ENCODE data around the gene FGA. TPM values are rescaled to one million over a fixed set of nuclear protein-coding genes. Genes with fewer than 3 reads are reported as not detected.
A peak's percentile ranks its signal among the peaks of the same experiment; 100 is the strongest.

The FGA gene
- polyA plus RNA-seq, 1 experiment: not detected

DNA sequence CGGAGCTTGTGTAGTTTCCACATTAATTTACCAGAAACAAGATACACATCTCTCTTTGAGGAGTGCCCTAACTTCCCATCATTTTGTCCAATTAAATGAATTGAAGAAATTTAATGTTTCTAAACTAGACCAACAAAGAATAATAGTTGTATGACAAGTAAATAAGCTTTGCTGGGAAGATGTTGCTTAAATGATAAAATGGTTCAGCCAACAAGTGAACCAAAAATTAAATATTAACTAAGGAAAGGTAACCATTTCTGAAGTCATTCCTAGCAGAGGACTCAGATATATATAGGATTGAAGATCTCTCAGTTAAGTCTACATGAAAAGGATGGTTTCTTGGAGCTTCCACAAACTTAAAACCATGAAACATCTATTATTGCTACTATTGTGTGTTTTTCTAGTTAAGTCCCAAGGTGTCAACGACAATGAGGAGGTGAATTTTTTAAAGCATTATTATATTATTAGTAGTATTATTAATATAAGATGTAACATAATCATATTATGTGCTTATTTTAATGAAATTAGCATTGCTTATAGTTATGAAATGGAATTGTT lies 27.8 kb downstream of the FGA start, which contains the start of gene FGB:
TSS of gene FGB (plus strand) at position 315 of the 558 bp plus-strand sequence. CDS start at position 323, 8 bp downstream.
- TF ChIP-seq, protein P1, sequence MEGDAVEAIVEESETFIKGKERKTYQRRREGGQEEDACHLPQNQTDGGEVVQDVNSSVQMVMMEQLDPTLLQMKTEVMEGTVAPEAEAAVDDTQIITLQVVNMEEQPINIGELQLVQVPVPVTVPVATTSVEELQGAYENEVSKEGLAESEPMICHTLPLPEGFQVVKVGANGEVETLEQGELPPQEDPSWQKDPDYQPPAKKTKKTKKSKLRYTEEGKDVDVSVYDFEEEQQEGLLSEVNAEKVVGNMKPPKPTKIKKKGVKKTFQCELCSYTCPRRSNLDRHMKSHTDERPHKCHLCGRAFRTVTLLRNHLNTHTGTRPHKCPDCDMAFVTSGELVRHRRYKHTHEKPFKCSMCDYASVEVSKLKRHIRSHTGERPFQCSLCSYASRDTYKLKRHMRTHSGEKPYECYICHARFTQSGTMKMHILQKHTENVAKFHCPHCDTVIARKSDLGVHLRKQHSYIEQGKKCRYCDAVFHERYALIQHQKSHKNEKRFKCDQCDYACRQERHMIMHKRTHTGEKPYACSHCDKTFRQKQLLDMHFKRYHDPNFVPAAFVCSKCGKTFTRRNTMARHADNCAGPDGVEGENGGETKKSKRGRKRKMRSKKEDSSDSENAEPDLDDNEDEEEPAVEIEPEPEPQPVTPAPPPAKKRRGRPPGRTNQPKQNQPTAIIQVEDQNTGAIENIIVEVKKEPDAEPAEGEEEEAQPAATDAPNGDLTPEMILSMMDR (IDR thresholded peaks at IDR 0.05; ENCODE audit: insufficient read depth, low read depth, low read length): no peak
- DNase-seq (ENCODE audit: low read depth): no peak
- Histone ChIP-seq H3K27me3 (ENCODE audit: control insufficient read depth, insufficient read depth, low read length) (no peaks in the 10 kb centered on the region), H3K36me3 (ENCODE audit: control insufficient read depth, insufficient read depth, low read length) (no peaks in the 10 kb centered on the region), H3K4me3 (ENCODE audit: low read depth, low read length) (no peak within 1 kb of the TSS)
- ChIA-PET CTCF (interaction anchor here (0.8 to 1.4 kb wide), 4 partner anchors 9 to 59 kb away, joined by 3 read pairs; partner anchors contain the start of gene PLRG1), POLR2A (interaction anchor here (0.6 kb wide), 1 partner anchor 11 kb away, joined by 3 read pairs; no protein-coding TSS in a partner anchor)

DNA sequence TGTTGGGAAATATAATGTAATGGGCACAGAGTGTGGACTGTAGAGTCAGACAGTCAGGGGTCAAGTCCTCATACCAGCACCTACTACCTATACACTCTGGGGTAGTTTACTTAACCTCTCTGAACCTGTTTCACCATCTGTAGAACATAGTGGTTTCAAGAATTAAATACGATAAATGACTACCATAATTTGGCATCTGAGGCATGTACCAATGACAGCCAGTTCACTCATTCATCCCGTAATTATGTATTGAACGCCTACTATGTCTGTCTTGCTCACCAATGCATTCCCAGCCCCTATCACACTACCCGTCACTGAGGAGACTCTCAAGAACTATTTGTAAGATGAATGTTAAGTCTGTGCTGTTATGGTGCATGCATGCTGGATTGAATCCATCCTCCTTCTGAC lies 29.7 kb downstream of the FGA start:
- POLR2A ChIA-PET: no interaction called here
- TF ChIP-seq, protein P1 (IDR thresholded peaks at IDR 0.05; ENCODE audit: insufficient read depth, low read depth, low read length): no peak
- no peak overlapping the region for H3K4me3 ChIP-seq (ENCODE audit: low read depth, low read length)
- CTCF ChIA-PET: interaction anchor here (1.0 to 1.6 kb wide), 2 partner anchors 18 to 222 kb away, joined by 3 to 4 read pairs; no protein-coding TSS in a partner anchor
- no peaks in the 10 kb centered on the region for H3K27me3 ChIP-seq (ENCODE audit: control insufficient read depth, insufficient read depth, low read length)
- H3K36me3 ChIP-seq (ENCODE audit: control insufficient read depth, insufficient read depth, low read length): no peaks in the 10 kb centered on the region
- no peak for DNase-seq (ENCODE audit: low read depth)

GRCh38 chr4:154560419-154560801 lies 30.1 kb downstream of the FGA start:
- CTCF ChIA-PET: interaction anchor here (1.0 to 2.1 kb wide), 3 partner anchors 19 to 222 kb away, joined by 3 to 12 read pairs (median 4); no protein-coding TSS in a partner anchor

DNA sequence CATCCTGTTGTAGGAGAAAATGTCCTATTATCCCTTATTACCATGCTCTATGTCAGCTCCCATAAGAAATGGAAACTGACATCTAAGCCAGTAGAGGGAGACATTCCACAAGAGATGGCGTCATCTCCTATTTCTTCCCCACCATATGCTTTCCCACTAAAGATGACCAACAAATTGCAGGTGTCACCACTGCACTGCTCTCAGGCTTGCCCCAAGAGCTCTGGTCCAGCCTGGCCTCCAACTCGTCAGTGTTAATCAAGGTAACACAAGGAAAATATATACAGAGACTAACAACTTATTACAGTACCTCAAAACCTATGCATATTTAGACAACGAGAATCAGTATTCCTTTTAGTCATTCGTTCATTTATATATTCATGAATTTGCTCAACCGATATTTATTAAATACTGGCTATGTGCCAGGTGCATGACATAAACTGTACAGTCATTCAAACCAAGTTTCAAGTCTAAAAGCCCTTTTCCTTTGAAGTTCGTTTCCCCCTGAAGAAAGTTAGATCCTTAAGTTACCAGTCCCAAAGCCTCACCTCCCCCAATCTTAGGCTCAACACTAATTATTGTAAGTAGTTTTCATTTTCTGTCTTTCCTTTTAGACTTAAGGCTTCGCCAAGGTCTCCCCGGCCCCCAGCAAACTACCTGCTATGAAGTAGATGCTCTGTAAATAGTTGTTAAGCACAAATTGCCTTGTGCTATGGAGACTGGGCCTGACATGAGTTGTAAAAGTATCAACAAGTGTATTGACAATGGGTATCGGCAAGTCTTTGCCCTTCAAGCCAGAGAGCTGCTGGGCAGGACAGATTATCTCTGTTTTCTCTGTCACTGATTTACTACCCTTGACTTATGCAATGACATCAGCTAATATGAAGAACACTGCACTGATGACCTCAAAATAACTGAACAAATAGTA lies 30.8 kb downstream of the FGA start:
- CTCF ChIA-PET: interaction anchor here (0.6 to 4.2 kb wide), 17 partner anchors 9 to 223 kb away, joined by 3 to 46 read pairs (median 4); partner anchors contain the start of gene PLRG1
- POLR2A ChIA-PET: interaction anchor here (0.6 kb wide), 1 partner anchor 78 kb away, joined by 4 read pairs; no protein-coding TSS in a partner anchor
- Histone ChIP-seq H3K27me3 (ENCODE audit: control insufficient read depth, insufficient read depth, low read length) (no peaks in the 10 kb centered on the region), H3K36me3 (ENCODE audit: control insufficient read depth, insufficient read depth, low read length) (no peaks in the 10 kb centered on the region), H3K4me3 (ENCODE audit: low read depth, low read length) (no peak overlapping the region)
- no peak for DNase-seq (ENCODE audit: low read depth)
- TF ChIP-seq, protein P1 (IDR thresholded peaks at IDR 0.05; ENCODE audit: insufficient read depth, low read depth, low read length): peak; percentile 51

More at GRCh38 chr4:154560419-154560801, 30.1 kb downstream of the FGA start:
- POLR2A ChIA-PET: no interaction called here
- no peak for DNase-seq (ENCODE audit: low read depth)
- Histone ChIP-seq H3K36me3 (ENCODE audit: control insufficient read depth, insufficient read depth, low read length) (no peaks in the 10 kb centered on the region), H3K4me3 (ENCODE audit: low read depth, low read length) (no peak overlapping the region), H3K27me3 (ENCODE audit: control insufficient read depth, insufficient read depth, low read length) (no peaks in the 10 kb centered on the region)
- TF ChIP-seq, protein P1 (IDR thresholded peaks at IDR 0.05; ENCODE audit: insufficient read depth, low read depth, low read length): no peak

GRCh38 chr4:154559141-154559493 lies 31.4 kb downstream of the FGA start:
- Histone ChIP-seq H3K36me3 (ENCODE audit: control insufficient read depth, insufficient read depth, low read length) (no peaks in the 10 kb centered on the region), H3K27me3 (ENCODE audit: control insufficient read depth, insufficient read depth, low read length) (no peaks in the 10 kb centered on the region), H3K4me3 (ENCODE audit: low read depth, low read length) (no peak overlapping the region)
- POLR2A ChIA-PET: interaction anchor here (0.6 kb wide), 2 partner anchors 9 to 78 kb away, joined by 3 to 4 read pairs; partner anchors contain the start of gene PLRG1
- CTCF ChIA-PET: interaction anchor here (0.6 to 4.2 kb wide), 16 partner anchors 9 to 223 kb away, joined by 3 to 46 read pairs (median 4); partner anchors contain the start of gene PLRG1
- TF ChIP-seq, protein P1 (IDR thresholded peaks at IDR 0.05; ENCODE audit: insufficient read depth, low read depth, low read length): no peak
- no peak for DNase-seq (ENCODE audit: low read depth)
